Testis (tissue), 2 donors: Measurements from ENCODE around the gene KRTAP10-3.

ENCODE experiments used
- CTCF ChIP-seq, 3 experiments: fragments of 450-650 bp in 2 of 3; fragments of 200-600 bp in 1 of 3; sonication (generic) in 1 of 3; IDR thresholded peaks; one replicate each; pipeline ENCODE4 v1.5.1; 2016 to 2019; ENCODE audit warnings: antibody characterized with exemption in 3 of 3, mild to moderate bottlenecking in 2 of 3, moderate library complexity in 1 of 3
- POLR2A ChIP-seq: fragments of 450-650 bp; IDR thresholded peaks from one replicate; pipeline ENCODE4 v1.6.1; 2017; ENCODE audit warnings: antibody characterized with exemption, mild to moderate bottlenecking, moderate library complexity

GRCh38 chr21:44521301-44521927 is 37.2 kb downstream of the KRTAP10-3 start:
- TF ChIP-seq CTCF (IDR thresholded peaks at IDR 0.05) = no peak
- no peak for TF ChIP-seq POLR2A
